GM12878 (cell line): ENCODE data around the gene ZFP64. TPM values are rescaled to one million over a fixed set of nuclear protein-coding genes. Genes with fewer than 3 reads are reported as not detected.

Experiments used
- EGR1 ChIP-seq, 2 experiments: IDR thresholded peaks; 1 replicate in 1 of 2; 2 replicates in 1 of 2; pipeline ENCODE4 v1.6.1; 2011 to 2012; ENCODE audit warnings: low read depth in 2 of 2, low read length in 2 of 2, borderline replicate concordance in 1 of 2, mild to moderate bottlenecking in 1 of 2, moderate library complexity in 1 of 2
- IKZF2 ChIP-seq, 2 experiments: fragments of 450-650 bp; IDR thresholded peaks; 2 replicates each; pipeline ENCODE4 v1.6.1; 2017; ENCODE audit warnings: mild to moderate bottlenecking in 2 of 2, moderate library complexity in 2 of 2
- JUNB ChIP-seq: IDR thresholded peaks from 2 replicates; pipeline ENCODE4 v1.6.1; 2016; ENCODE audit warnings: antibody characterized with exemption, mild to moderate bottlenecking
- NR2C2 ChIP-seq: IDR thresholded peaks from 2 replicates; pipeline ENCODE4 v1.6.1; 2011; ENCODE audit warnings: borderline replicate concordance, low read depth; ENCODE audit not compliant: control insufficient read depth, insufficient read length
- PAX5 ChIP-seq: IDR thresholded peaks from 2 replicates; pipeline ENCODE4 v1.6.1; 2011; ENCODE audit warnings: low read depth, low read length, borderline replicate concordance
- ZBED1 ChIP-seq: IDR thresholded peaks from 2 replicates; pipeline ENCODE4 v1.6.1; 2016; ENCODE audit warnings: borderline replicate concordance
- polyA plus RNA-seq, 11 experiments: library from polyadenylated mRNA; depleted of rRNA in 4 of 11; unstranded in 6 of 11; stranded (reverse) in 5 of 11; fragments of >200 nt; fragmentation: Nextera tagmentation in 4 of 11; fragmentation: Illumina TruSeq in 1 of 11; extraction: Ambion mirVana in 4 of 11; extraction: Trizol in 1 of 11; gene quantifications; 1 replicate in 1 of 11; 2 replicates in 10 of 11; pipeline versions ENCODE4 v1.2.1 to v1.2.3, GENCODE V29; 2011 to 2016; ENCODE audit warnings: inconsistent platforms in 2 of 11, missing spikeins in 2 of 11, low read depth in 1 of 11
- total RNA-seq, 4 experiments: library from RNA; depleted of rRNA in 3 of 4; stranded (reverse); fragments of >200 nt in 3 of 4; fragmentation: Illumina TruSeq in 1 of 4; extraction: Trizol in 1 of 4; gene quantifications; 2 replicates each; pipeline versions ENCODE4 v1.2.1 to v1.2.3, GENCODE V29; 2013 to 2021
- TF ChIP-seq, protein P1 (sequence below): fragments of 450-650 bp; IDR thresholded peaks from 2 replicates; pipeline ENCODE4 v1.6.1; 2017; ENCODE audit warnings: mild to moderate bottlenecking
- TF ChIP-seq, protein P2 (sequence below): fragments of 450-650 bp; IDR thresholded peaks from 2 replicates; pipeline ENCODE4 v1.6.1; 2017; ENCODE audit warnings: borderline replicate concordance

The ZFP64 gene
- total and polyA plus RNA-seq, 10 of the 15 experiments (the other 5 are each of a cell fraction or from before 2014, with no cell fraction given): 2.3 to 21.8 (median 11.8) TPM

DNA sequence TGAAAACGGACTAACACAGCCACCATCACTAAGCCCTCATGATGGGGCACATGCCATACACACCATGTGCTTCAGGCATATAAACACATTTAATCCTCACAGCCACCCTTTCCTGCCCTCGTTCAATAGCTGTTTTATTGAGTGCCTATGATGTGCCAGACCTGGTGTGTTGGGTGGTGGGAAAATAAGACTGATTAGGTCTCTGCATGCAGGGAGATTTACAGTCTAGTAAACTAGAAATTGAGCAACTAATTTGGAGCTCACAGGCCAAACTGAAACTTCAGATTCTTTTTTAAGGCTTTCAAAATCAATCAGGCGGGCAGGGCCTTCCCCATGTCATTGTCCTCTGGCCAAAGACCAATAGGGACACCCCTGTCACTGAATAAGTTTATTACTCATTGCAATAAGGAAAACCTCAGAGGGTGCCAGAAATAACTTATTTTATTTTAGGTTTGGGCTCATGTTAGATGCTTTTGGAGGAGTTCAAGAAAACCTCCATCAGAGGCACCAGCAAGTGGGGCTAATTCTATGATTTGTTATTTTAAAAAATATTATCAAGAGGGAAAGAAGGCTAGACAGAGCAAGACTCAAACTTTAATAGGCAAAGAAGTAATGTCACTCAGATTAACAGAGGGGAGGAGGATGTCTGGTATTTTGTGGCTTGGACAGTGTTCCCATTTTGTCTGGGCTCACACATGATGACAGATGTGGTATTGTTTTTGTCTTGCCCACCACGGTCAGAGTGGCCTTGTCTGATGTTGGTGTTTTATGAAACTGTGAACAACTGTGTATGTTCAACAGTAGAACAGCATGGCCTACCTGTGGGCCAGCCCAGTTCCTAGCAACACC is 12.0 kb downstream of the ZFP64 start (continued):
- TF ChIP-seq, protein P1, sequence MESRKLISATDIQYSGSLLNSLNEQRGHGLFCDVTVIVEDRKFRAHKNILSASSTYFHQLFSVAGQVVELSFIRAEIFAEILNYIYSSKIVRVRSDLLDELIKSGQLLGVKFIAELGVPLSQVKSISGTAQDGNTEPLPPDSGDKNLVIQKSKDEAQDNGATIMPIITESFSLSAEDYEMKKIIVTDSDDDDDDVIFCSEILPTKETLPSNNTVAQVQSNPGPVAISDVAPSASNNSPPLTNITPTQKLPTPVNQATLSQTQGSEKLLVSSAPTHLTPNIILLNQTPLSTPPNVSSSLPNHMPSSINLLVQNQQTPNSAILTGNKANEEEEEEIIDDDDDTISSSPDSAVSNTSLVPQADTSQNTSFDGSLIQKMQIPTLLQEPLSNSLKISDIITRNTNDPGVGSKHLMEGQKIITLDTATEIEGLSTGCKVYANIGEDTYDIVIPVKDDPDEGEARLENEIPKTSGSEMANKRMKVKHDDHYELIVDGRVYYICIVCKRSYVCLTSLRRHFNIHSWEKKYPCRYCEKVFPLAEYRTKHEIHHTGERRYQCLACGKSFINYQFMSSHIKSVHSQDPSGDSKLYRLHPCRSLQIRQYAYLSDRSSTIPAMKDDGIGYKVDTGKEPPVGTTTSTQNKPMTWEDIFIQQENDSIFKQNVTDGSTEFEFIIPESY: no peak
- TF ChIP-seq NR2C2: no peak
- TF ChIP-seq IKZF2 (IDR thresholded peaks at IDR 0.05): peak; percentile 68 to 80
- TF ChIP-seq, protein P2, sequence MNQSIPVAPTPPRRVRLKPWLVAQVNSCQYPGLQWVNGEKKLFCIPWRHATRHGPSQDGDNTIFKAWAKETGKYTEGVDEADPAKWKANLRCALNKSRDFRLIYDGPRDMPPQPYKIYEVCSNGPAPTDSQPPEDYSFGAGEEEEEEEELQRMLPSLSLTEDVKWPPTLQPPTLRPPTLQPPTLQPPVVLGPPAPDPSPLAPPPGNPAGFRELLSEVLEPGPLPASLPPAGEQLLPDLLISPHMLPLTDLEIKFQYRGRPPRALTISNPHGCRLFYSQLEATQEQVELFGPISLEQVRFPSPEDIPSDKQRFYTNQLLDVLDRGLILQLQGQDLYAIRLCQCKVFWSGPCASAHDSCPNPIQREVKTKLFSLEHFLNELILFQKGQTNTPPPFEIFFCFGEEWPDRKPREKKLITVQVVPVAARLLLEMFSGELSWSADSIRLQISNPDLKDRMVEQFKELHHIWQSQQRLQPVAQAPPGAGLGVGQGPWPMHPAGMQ: no peak
- TF ChIP-seq PAX5: peak; percentile 61; the same call in 1 of the 2 replicates
- peak; percentile 96 for TF ChIP-seq JUNB
- TF ChIP-seq ZBED1: peak; percentile 88
- no peak for TF ChIP-seq EGR1 (IDR thresholded peaks at IDR 0.05; ENCODE audit: borderline replicate concordance in 1 of 2, low read depth in 2 of 2, low read length in 2 of 2)
